Measurements from ENCODE around the gene C6.

DNA sequence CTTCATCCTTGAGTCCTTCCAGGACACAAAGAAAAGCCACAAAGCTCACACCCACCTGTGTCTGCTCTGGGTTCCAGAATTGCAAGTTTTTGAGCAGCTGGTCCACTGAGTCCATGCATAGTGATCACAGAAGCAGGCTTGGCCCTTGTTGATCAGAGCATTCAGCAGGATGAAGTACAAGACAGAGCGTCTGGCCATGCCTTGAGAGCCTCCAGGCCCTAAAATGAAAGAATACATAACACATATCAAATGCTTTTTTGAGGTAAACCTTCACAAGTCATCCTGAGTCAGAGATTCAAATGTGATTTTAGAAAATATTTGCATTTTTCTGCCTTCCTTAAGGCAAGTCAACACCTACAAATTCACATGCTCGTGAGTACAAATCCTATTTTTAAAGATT is 10.3 kb downstream of the C6 start:
- TF ChIP-seq POLR2A (IDR thresholded peaks at IDR 0.05) (no peak), CTCF (IDR thresholded peaks at IDR 0.05) (no peak), EP300 (IDR thresholded peaks at IDR 0.05) (no peak), POLR2AphosphoS5 (IDR thresholded peaks at IDR 0.05) (no peak)
